Endothelial cell of umbilical vein (primary cell): ENCODE data around the gene KRT12. TPM values are rescaled to one million over a fixed set of nuclear protein-coding genes. Genes with fewer than 3 reads are reported as not detected.

ENCODE experiments used
- BruUV-seq: library from RNA; stranded (reverse); fragments of 400-500 nt; replicated peaks from 2 replicates; lab custom pipeline; 2021; lab: Mats Ljungman, UMichigan
- CTCF ChIA-PET: fragments of 300-600, 350-600 bp; sonication (Branson Sonifier 250); formaldehyde crosslinking; loops from one replicate; lab custom pipeline; 2021; ENCODE audit warnings: antibody characterized with exemption, inconsistent platforms; lab: Charles Lee
- POLR2A ChIA-PET: fragments of 300-600, 350-600 bp; sonication (Branson Sonifier 250); formaldehyde crosslinking; loops from one replicate; lab custom pipeline; 2021; ENCODE audit warnings: antibody characterized with exemption, inconsistent platforms; lab: Charles Lee
- DNase-seq: peaks from one replicate; pipeline ENCODE4 v3.0.0-alpha.2; 2011; ENCODE audit warnings: low read depth, low spot score
- FAIRE-seq: peaks from 2 replicates; lab custom pipeline; 2011; peaks lifted over from hg19 to GRCh38; lab: Jason Lieb, UNC
- H2AFZ ChIP-seq: 2 replicates; pipeline ENCODE4 v1.6.0; 2012; ENCODE audit warnings: low read depth, low read length, control low read depth, inconsistent platforms
- H3K27ac ChIP-seq: 2 replicates; pipeline ENCODE4 v1.5.1; 2011; ENCODE audit warnings: low read depth, mild to moderate bottlenecking, control low read depth, low read length, moderate library complexity; ENCODE audit not compliant: insufficient read depth
- H3K27me3 ChIP-seq, 2 experiments: 2 replicates each; pipeline versions ENCODE4 v1.6.0 to v1.6.1; 2011; ENCODE audit warnings: low read length in 2 of 2, mixed read lengths in 1 of 2; ENCODE audit not compliant: control insufficient read depth in 2 of 2, insufficient read depth in 2 of 2
- H3K36me3 ChIP-seq, 2 experiments: 2 replicates in 1 of 2; 3 replicates in 1 of 2; pipeline ENCODE4 v1.5.1; 2011; ENCODE audit warnings: low read length in 2 of 2, mild to moderate bottlenecking in 1 of 2, moderate library complexity in 1 of 2; ENCODE audit not compliant: control insufficient read depth in 2 of 2, insufficient read depth in 2 of 2; ENCODE audit errors: extremely low read depth in 1 of 2
- H3K4me1 ChIP-seq: 3 replicates; pipeline ENCODE4 v1.5.1; 2011; ENCODE audit warnings: mild to moderate bottlenecking, low read length; ENCODE audit not compliant: control insufficient read depth, insufficient read depth; ENCODE audit errors: extremely low read depth
- H3K4me2 ChIP-seq: 2 replicates; pipeline ENCODE4 v1.6.1; 2011; ENCODE audit warnings: low read length, control low read depth, mixed read lengths; ENCODE audit not compliant: insufficient read depth
- H3K4me3 ChIP-seq, 3 experiments: fragments of 200-600 bp in 1 of 3; sonication (generic), shearing (Covaris generic) in 1 of 3; replicated peaks in 1 of 3; 2 replicates each; pipeline ENCODE4 v1.5.1; 2011 to 2016; ENCODE audit warnings: control low read depth in 3 of 3, low read length in 3 of 3, mild to moderate bottlenecking in 2 of 3, inconsistent platforms in 1 of 3, low read depth in 1 of 3, moderate library complexity in 1 of 3; ENCODE audit not compliant: insufficient read depth in 1 of 3
- H3K79me2 ChIP-seq: 2 replicates; pipeline ENCODE4 v1.6.0; 2012; ENCODE audit warnings: low read length, inconsistent platforms; ENCODE audit not compliant: control insufficient read depth, insufficient read depth
- H3K9ac ChIP-seq: replicated peaks from 2 replicates; pipeline ENCODE3; 2011; ENCODE audit warnings: low read length, control low read depth; ENCODE audit not compliant: insufficient read depth; ENCODE audit errors: extremely low read depth
- H3K9me1 ChIP-seq: replicated peaks from 3 replicates; pipeline ENCODE4 v1.6.0; 2011; ENCODE audit warnings: mild to moderate bottlenecking, low read length; ENCODE audit not compliant: control insufficient read depth, insufficient read depth; ENCODE audit errors: extremely low read depth
- H3K9me3 ChIP-seq: replicated peaks from 2 replicates; pipeline ENCODE4 v1.5.1; 2012; ENCODE audit warnings: low read length, inconsistent platforms; ENCODE audit not compliant: control insufficient read depth, insufficient read depth
- H4K20me1 ChIP-seq: replicated peaks from 2 replicates; pipeline ENCODE3; 2011; ENCODE audit warnings: mild to moderate bottlenecking, low read length; ENCODE audit not compliant: control insufficient read depth, insufficient read depth; ENCODE audit errors: extremely low read depth
- EZH2 ChIP-seq: IDR thresholded peaks from 2 replicates; pipeline ENCODE4 v1.6.1; 2012; ENCODE audit warnings: borderline replicate concordance, low read depth, mild to moderate bottlenecking, moderate library complexity, low read length, inconsistent platforms; ENCODE audit not compliant: severe bottlenecking
- FOS ChIP-seq: IDR thresholded peaks from 2 replicates; pipeline ENCODE4 v1.6.1; 2011; ENCODE audit warnings: mild to moderate bottlenecking, low read length, moderate library complexity, borderline replicate concordance; ENCODE audit not compliant: insufficient read depth
- GATA2 ChIP-seq: IDR thresholded peaks from 2 replicates; pipeline ENCODE4 v1.7.0; 2011; ENCODE audit warnings: low read depth, mild to moderate bottlenecking, moderate library complexity, mixed read lengths, low read length; ENCODE audit not compliant: insufficient read length, insufficient read depth
- JUN ChIP-seq: IDR thresholded peaks from 2 replicates; pipeline ENCODE4 v1.6.1; 2011; ENCODE audit warnings: borderline replicate concordance, low read depth; ENCODE audit not compliant: insufficient read length, insufficient read depth
- MAX ChIP-seq: IDR thresholded peaks from 2 replicates; pipeline ENCODE4 v1.6.1; 2011; ENCODE audit not compliant: insufficient read depth, insufficient read length
- MYC ChIP-seq: IDR thresholded peaks from one replicate; pipeline ENCODE4 v1.6.1; 2011; ENCODE audit warnings: mild to moderate bottlenecking, low read depth, low read length
- POLR2A ChIP-seq: IDR thresholded peaks from 2 replicates; pipeline ENCODE4 v1.6.1; 2012; ENCODE audit warnings: low read depth, mild to moderate bottlenecking, control low read depth, low read length
- POLR2AphosphoS5 ChIP-seq: IDR thresholded peaks from 2 replicates; pipeline ENCODE4 v1.6.1; 2012; ENCODE audit warnings: low read depth, mild to moderate bottlenecking, control low read depth, low read length, moderate library complexity; ENCODE audit not compliant: insufficient read depth
- dilution Hi-C: fragments of 300-500 bp; cut with MboI; formaldehyde crosslinking; loops from one replicate; pipeline ENCODE4 v1.15.0; 2019; ENCODE audit warnings: low sequenced_read_pairs; ENCODE audit not compliant: extremely low pct_ligation_motif_present
- intact Hi-C: fragments of 100-400 bp; cut with micrococcal nuclease; formaldehyde crosslinking; loops from one replicate; pipeline ENCODE4 v1.10.0; 2022
- polyA plus RNA-seq, 4 experiments: library from polyadenylated mRNA; depleted of rRNA in 3 of 4; stranded (reverse) in 3 of 4; unstranded in 1 of 4; fragments of >200 nt; gene quantifications; 2 replicates each; pipeline versions ENCODE4 v1.2.1 to v1.2.3, GENCODE V29; 2011 to 2012; ENCODE audit warnings: missing spikeins in 1 of 4
- total RNA-seq: library from RNA; stranded (reverse); gene quantifications from 2 replicates; pipeline ENCODE4 v1.2.3, GENCODE V29; 2021
- TF ChIP-seq, protein P1 (sequence below), 2 donors: IDR thresholded peaks; 1 replicate in 1 of 2; 2 replicates in 1 of 2; pipeline ENCODE4 v1.5.1; 2011; ENCODE audit warnings: low read length in 2 of 2, mild to moderate bottlenecking in 2 of 2, moderate library complexity in 2 of 2, control low read depth in 1 of 2, inconsistent platforms in 1 of 2, low read depth in 1 of 2; ENCODE audit not compliant: insufficient read depth in 1 of 2; ENCODE audit errors: extremely low read depth in 1 of 2

KRT12 gene
- total and polyA plus RNA-seq, 2 donors (not counting 3 experiments of a cell fraction or from before 2014, with no cell fraction given): not detected

DNA sequence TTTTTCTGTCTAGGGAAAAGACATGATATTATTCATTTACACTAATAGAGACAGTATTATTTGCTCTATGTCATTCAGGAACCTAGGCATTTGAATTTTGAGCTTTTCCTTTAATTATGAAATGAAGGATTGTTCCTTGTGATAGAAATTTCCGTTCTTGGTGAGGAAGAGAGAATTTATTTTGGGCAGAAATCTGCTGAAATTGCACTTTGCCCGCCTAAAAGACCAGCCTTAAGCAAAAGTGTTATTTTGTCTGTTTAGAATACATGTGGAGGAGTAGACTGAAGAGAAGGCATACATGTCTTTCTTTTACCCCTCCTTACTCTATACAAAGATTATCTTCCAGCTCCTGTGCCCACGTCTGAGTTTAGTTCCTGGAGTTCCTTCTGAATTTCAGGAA, 27.8 kb downstream of the KRT12 start:
- Histone ChIP-seq H3K9me1 (no peaks in the 10 kb centered on the region), H3K9me3 (no peaks in the 10 kb centered on the region), H3K36me3 (no peaks in the 10 kb centered on the region), H3K4me2 (no peak overlapping the region), H2AFZ (no peak overlapping the region), H3K4me1 (no peaks in the 10 kb centered on the region), H3K27ac (no peak overlapping the region), H4K20me1 (no peaks in the 10 kb centered on the region), H3K4me3 (no peak overlapping the region), H3K27me3 (peaks cover 4 to 10% of the 10 kb centered on the region in 2 experiments), H3K9ac (no peak overlapping the region), H3K79me2 (no peaks in the 10 kb centered on the region)
- TF ChIP-seq MYC: no peak
- no peak for TF ChIP-seq JUN
- no peak for TF ChIP-seq POLR2AphosphoS5
- TF ChIP-seq FOS: no peak
- TF ChIP-seq POLR2A: no peak
- TF ChIP-seq GATA2: no peak
- no peak for TF ChIP-seq MAX
- intact Hi-C loops: no loop called here
- no TSS peak for BruUV-seq
- POLR2A ChIA-PET: no interaction called here
- FAIRE-seq (no peak), DNase-seq (no peak)
- CTCF ChIA-PET: interaction anchor here (1.3 kb wide), 1 partner anchor 24 kb away, joined by 3 read pairs; no protein-coding TSS in a partner anchor
- dilution Hi-C loops: no loop called here

GRCh38 chr17:40836020-40836419, 31.0 kb downstream of the KRT12 start:
- no TSS peak for BruUV-seq
- Histone ChIP-seq H3K9ac (no peak overlapping the region), H3K79me2 (no peaks in the 10 kb centered on the region), H3K4me2 (no peak overlapping the region), H3K4me3 (no peak overlapping the region), H3K9me1 (no peaks in the 10 kb centered on the region), H3K27me3 (no peaks in the 10 kb centered on the region), H3K27ac (no peak overlapping the region), H2AFZ (no peak overlapping the region), H3K36me3 (no peaks in the 10 kb centered on the region), H4K20me1 (no peaks in the 10 kb centered on the region), H3K4me1 (no peaks in the 10 kb centered on the region), H3K9me3 (no peaks in the 10 kb centered on the region)
- DNase-seq (no peak), FAIRE-seq (no peak)
- ChIA-PET CTCF (interaction anchor here (0.6 kb wide), 1 partner anchor 22 kb away, joined by 3 read pairs; no protein-coding TSS in a partner anchor), POLR2A (no interaction called here)
- TF ChIP-seq, protein P1, sequence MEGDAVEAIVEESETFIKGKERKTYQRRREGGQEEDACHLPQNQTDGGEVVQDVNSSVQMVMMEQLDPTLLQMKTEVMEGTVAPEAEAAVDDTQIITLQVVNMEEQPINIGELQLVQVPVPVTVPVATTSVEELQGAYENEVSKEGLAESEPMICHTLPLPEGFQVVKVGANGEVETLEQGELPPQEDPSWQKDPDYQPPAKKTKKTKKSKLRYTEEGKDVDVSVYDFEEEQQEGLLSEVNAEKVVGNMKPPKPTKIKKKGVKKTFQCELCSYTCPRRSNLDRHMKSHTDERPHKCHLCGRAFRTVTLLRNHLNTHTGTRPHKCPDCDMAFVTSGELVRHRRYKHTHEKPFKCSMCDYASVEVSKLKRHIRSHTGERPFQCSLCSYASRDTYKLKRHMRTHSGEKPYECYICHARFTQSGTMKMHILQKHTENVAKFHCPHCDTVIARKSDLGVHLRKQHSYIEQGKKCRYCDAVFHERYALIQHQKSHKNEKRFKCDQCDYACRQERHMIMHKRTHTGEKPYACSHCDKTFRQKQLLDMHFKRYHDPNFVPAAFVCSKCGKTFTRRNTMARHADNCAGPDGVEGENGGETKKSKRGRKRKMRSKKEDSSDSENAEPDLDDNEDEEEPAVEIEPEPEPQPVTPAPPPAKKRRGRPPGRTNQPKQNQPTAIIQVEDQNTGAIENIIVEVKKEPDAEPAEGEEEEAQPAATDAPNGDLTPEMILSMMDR (IDR thresholded peaks at IDR 0.05; ENCODE audit: extremely low read depth in 1 of 2, insufficient read depth in 1 of 2, low read depth in 1 of 2, low read length in 2 of 2): no peak
- TF ChIP-seq GATA2 (no peak), JUN (no peak), FOS (no peak), MAX (no peak), EZH2 (no peak), POLR2AphosphoS5 (no peak), POLR2A (no peak), MYC (no peak)
- dilution Hi-C loops (no loop called here), intact Hi-C loops (no loop called here)
